Ishikawa (cell line): ENCODE results near the gene MTOR.

Source experiments
- CEBPB ChIP-seq: IDR thresholded peaks from 2 replicates; pipeline ENCODE4 v1.6.1; 2012
- CREB1 ChIP-seq: IDR thresholded peaks from 2 replicates; pipeline ENCODE4 v1.6.1; 2012; ENCODE audit warnings: low read depth
- EP300 ChIP-seq: IDR thresholded peaks from 2 replicates; pipeline ENCODE4 v1.6.1; 2012; ENCODE audit warnings: borderline replicate concordance
- YY1 ChIP-seq: IDR thresholded peaks from 2 replicates; pipeline ENCODE4 v1.6.1; 2012; ENCODE audit warnings: low read depth
- TF ChIP-seq, protein P1 (sequence below): IDR thresholded peaks from 2 replicates; pipeline ENCODE4 v1.6.1; 2012

DNA sequence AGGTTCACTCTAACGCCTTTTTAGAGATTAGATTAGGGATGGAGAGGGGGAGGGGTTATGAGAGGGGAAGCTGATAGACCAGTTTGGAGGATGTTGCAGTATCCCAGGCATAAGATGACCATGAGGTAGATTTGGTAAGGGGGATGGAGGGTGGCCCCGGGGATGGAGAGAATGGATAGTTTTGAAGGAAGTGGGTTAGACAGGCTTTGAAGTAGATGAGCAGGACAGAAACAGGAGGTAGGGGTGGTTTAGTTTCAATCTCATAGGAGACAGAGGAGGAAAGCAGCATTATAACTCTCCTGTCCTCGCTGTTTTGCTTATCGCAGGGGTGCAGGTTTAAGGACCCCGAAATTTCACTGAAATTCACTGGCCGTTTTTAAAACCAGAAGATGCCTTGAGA lies 22.4 kb upstream of the MTOR start:
- TF ChIP-seq EP300 (no peak), CEBPB (no peak), YY1 (no peak), CREB1 (no peak)
- TF ChIP-seq, protein P1, sequence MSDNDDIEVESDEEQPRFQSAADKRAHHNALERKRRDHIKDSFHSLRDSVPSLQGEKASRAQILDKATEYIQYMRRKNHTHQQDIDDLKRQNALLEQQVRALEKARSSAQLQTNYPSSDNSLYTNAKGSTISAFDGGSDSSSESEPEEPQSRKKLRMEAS: no peak
